Muscle layer of colon (tissue), 2 donors: ENCODE data around the gene EIF4A3.
"Not testable (repeated sequence)": the region's sequence is repeated elsewhere in the genome, so short reads cannot be mapped to it uniquely, and the experiment has no call there.

Experiments used
- H3K27ac ChIP-seq: one replicate; pipeline ENCODE4 v1.7.0; 2013; ENCODE audit warnings: low read depth, mild to moderate bottlenecking, low read length, moderate library complexity
- H3K27me3 ChIP-seq, 2 donors: one replicate each; pipeline ENCODE4 v1.7.0; 2013; ENCODE audit warnings: low read length in 2 of 2, mild to moderate bottlenecking in 2 of 2; ENCODE audit not compliant: insufficient read depth in 2 of 2, control insufficient read depth in 1 of 2
- H3K36me3 ChIP-seq: one replicate; pipeline ENCODE4 v1.7.0; 2013; ENCODE audit warnings: mild to moderate bottlenecking, low read length; ENCODE audit not compliant: insufficient read depth
- H3K4me1 ChIP-seq: one replicate; pipeline ENCODE4 v1.7.0; 2013; ENCODE audit warnings: mild to moderate bottlenecking, low read length; ENCODE audit not compliant: insufficient read depth
- H3K4me3 ChIP-seq, 2 donors: one replicate each; pipeline ENCODE4 v1.7.0; 2013; ENCODE audit warnings: low read length in 2 of 2, low read depth in 1 of 2, mild to moderate bottlenecking in 1 of 2, moderate library complexity in 1 of 2
- H3K9ac ChIP-seq: one replicate; pipeline ENCODE4 v1.7.0; 2013; ENCODE audit warnings: low read length
- H3K9me3 ChIP-seq: one replicate; pipeline ENCODE4 v1.7.0; 2013; ENCODE audit warnings: mild to moderate bottlenecking, low read length
- donor health status: abdominal sarcoma.
- donor health status: Adenocarcinoma of cecum.

Gene EIF4A3

GRCh38 chr17:80169784-80170500, 23.0 kb upstream of the EIF4A3 start, which contains the start of gene CARD14:
Gene CARD14, plus strand, starts transcription at chr17:80170030. Its CDS starts 11,409 bp downstream, at chr17:80181439.
- no peaks in the 10 kb centered on the region for H3K4me1 ChIP-seq
- no peaks in the 10 kb centered on the region for H3K36me3 ChIP-seq
- no peak within 1 kb of the TSS for H3K4me3 ChIP-seq
- H3K9ac ChIP-seq: no peak within 1 kb of the TSS
- no peaks in the 10 kb centered on the region for H3K27me3 ChIP-seq
- no peaks in the 10 kb centered on the region for H3K9me3 ChIP-seq
- H3K27ac ChIP-seq: no peak within 1 kb of the TSS

- no peak overlapping the region for H3K9ac ChIP-seq
- no peaks in the 10 kb centered on the region for H3K36me3 ChIP-seq
- no peaks in the 10 kb centered on the region for H3K9me3 ChIP-seq
- no peak overlapping the region for H3K4me3 ChIP-seq
- no peak overlapping the region for H3K27ac ChIP-seq
- no peaks in the 10 kb centered on the region for H3K4me1 ChIP-seq
- H3K27me3 ChIP-seq: no peaks in the 10 kb centered on the region
Observed at GRCh38 chr17:80169107-80169506, 22.2 kb upstream of the EIF4A3 start.

GRCh38 chr17:80168371-80168770, 21.4 kb upstream of the EIF4A3 start:
- H3K9me3 ChIP-seq: no peaks in the 10 kb centered on the region
- H3K27ac ChIP-seq: no peak overlapping the region
- no peak overlapping the region for H3K4me3 ChIP-seq
- H3K36me3 ChIP-seq: no peaks in the 10 kb centered on the region
- H3K4me1 ChIP-seq: no peaks in the 10 kb centered on the region
- no peaks in the 10 kb centered on the region for H3K27me3 ChIP-seq
- no peak overlapping the region for H3K9ac ChIP-seq

- H3K4me3 ChIP-seq: no peak overlapping the region
- no peaks in the 10 kb centered on the region for H3K9me3 ChIP-seq
- H3K36me3 ChIP-seq: no peaks in the 10 kb centered on the region
- H3K9ac ChIP-seq: no peak overlapping the region
- H3K27me3 ChIP-seq: no peaks in the 10 kb centered on the region
- H3K4me1 ChIP-seq: no peaks in the 10 kb centered on the region
- no peak overlapping the region for H3K27ac ChIP-seq
Observed at GRCh38 chr17:80166446-80166845, 19.5 kb upstream of the EIF4A3 start.

- Histone ChIP-seq H3K9ac (no peak overlapping the region), H3K9me3 (no peaks in the 10 kb centered on the region), H3K27me3 (no peaks in the 10 kb centered on the region), H3K36me3 (no peaks in the 10 kb centered on the region), H3K4me1 (no peaks in the 10 kb centered on the region), H3K27ac (no peak overlapping the region), H3K4me3 (no peak overlapping the region)
Observed at GRCh38 chr17:80164185-80164584, 17.3 kb upstream of the EIF4A3 start.

- H3K4me3 ChIP-seq: no peak overlapping the region
- no peak overlapping the region for H3K27ac ChIP-seq
- H3K9ac ChIP-seq: no peak overlapping the region
- no peaks in the 10 kb centered on the region for H3K36me3 ChIP-seq
- no peaks in the 10 kb centered on the region for H3K9me3 ChIP-seq
- no peaks in the 10 kb centered on the region for H3K27me3 ChIP-seq
- no peaks in the 10 kb centered on the region for H3K4me1 ChIP-seq
Observed at GRCh38 chr17:80163336-80163735, 16.4 kb upstream of the EIF4A3 start.

- no peaks in the 10 kb centered on the region for H3K4me1 ChIP-seq
- H3K9ac ChIP-seq: no peak overlapping the region
- H3K27me3 ChIP-seq: no peaks in the 10 kb centered on the region
- no peak overlapping the region for H3K4me3 ChIP-seq
- no peak overlapping the region for H3K27ac ChIP-seq
- no peaks in the 10 kb centered on the region for H3K36me3 ChIP-seq
- no peaks in the 10 kb centered on the region for H3K9me3 ChIP-seq
Observed at GRCh38 chr17:80160536-80160935, 13.6 kb upstream of the EIF4A3 start.

- no peaks in the 10 kb centered on the region for H3K9me3 ChIP-seq
- no peak overlapping the region for H3K9ac ChIP-seq
- no peak overlapping the region for H3K27ac ChIP-seq
Observed at GRCh38 chr17:80158846-80159245, 11.9 kb upstream of the EIF4A3 start.

GRCh38 chr17:80155600-80155999, 8.7 kb upstream of the EIF4A3 start:
- not testable (repeated sequence) for H3K27ac ChIP-seq, H3K36me3 ChIP-seq, H3K9me3 ChIP-seq, H3K4me3 ChIP-seq, H3K4me1 ChIP-seq, H3K27me3 ChIP-seq, H3K9ac ChIP-seq

More at GRCh38 chr17:80158846-80159245, 11.9 kb upstream of the EIF4A3 start:
- no peaks in the 10 kb centered on the region for H3K4me1 ChIP-seq
- no peaks in the 10 kb centered on the region for H3K36me3 ChIP-seq
- no peaks in the 10 kb centered on the region for H3K27me3 ChIP-seq
- H3K4me3 ChIP-seq: no peak overlapping the region

GRCh38 chr17:80154166-80154565, 7.2 kb upstream of the EIF4A3 start:
- Histone ChIP-seq H3K4me1 (no peaks in the 10 kb centered on the region), H3K9me3 (no peaks in the 10 kb centered on the region), H3K27me3 (no peaks in the 10 kb centered on the region), H3K36me3 (no peaks in the 10 kb centered on the region), H3K27ac (no peak overlapping the region), H3K9ac (no peak overlapping the region), H3K4me3 (no peak overlapping the region)

GRCh38 chr17:80153004-80153403, 6.1 kb upstream of the EIF4A3 start:
- Histone ChIP-seq H3K27me3 (no peaks in the 10 kb centered on the region), H3K27ac (no peak overlapping the region), H3K9ac (no peak overlapping the region), H3K4me1 (peaks cover 5% of the 10 kb centered on the region), H3K36me3 (no peaks in the 10 kb centered on the region), H3K4me3 (no peak overlapping the region), H3K9me3 (no peaks in the 10 kb centered on the region)

- H3K4me1 ChIP-seq: peaks cover 6% of the 10 kb centered on the region
- H3K4me3 ChIP-seq: no peak overlapping the region
- H3K36me3 ChIP-seq: no peaks in the 10 kb centered on the region
- no peak overlapping the region for H3K9ac ChIP-seq
- H3K27me3 ChIP-seq: no peaks in the 10 kb centered on the region
- H3K9me3 ChIP-seq: no peaks in the 10 kb centered on the region
- no peak overlapping the region for H3K27ac ChIP-seq
Observed at GRCh38 chr17:80152081-80152702, 5.3 kb upstream of the EIF4A3 start.
